HG02938 (cell line): ENCODE results near the gene BMPR1A.
"Not testable (repeated sequence)": the region's sequence is repeated elsewhere in the genome, so short reads cannot be mapped to it uniquely, and the experiment has no call there.

Experiments used
- ATAC-seq: cut with Tn5 transposase; IDR thresholded peaks from one replicate; pipeline ENCODE4 v1.9.1; 2021; ENCODE audit warnings: mild to moderate bottlenecking, moderate library complexity; ENCODE audit not compliant: unreplicated experiment

The BMPR1A gene

GRCh38 chr10:86729677-86730076 is 26.7 kb upstream of the BMPR1A start:
- ATAC-seq = no peak

GRCh38 chr10:86730227-86730626 is 26.2 kb upstream of the BMPR1A start:
- ATAC-seq = no peak

GRCh38 chr10:86732771-86733170 is 23.6 kb upstream of the BMPR1A start:
- ATAC-seq = no peak

GRCh38 chr10:86733260-86733671 is 23.2 kb upstream of the BMPR1A start:
- no peak for ATAC-seq

GRCh38 chr10:86734207-86734988 is 22.0 kb upstream of the BMPR1A start:
- no peak for ATAC-seq

- ATAC-seq = not testable (repeated sequence)
Observed at GRCh38 chr10:86735278-86735677, 21.1 kb upstream of the BMPR1A start.

- no peak for ATAC-seq
Observed at GRCh38 chr10:86742230-86742629, 14.2 kb upstream of the BMPR1A start.

GRCh38 chr10:86744067-86744725 is 12.2 kb upstream of the BMPR1A start:
- ATAC-seq = no peak

GRCh38 chr10:86747796-86748581 is 8.4 kb upstream of the BMPR1A start:
- ATAC-seq = no peak

- ATAC-seq = no peak
Observed at GRCh38 chr10:86749854-86750253, 6.6 kb upstream of the BMPR1A start.

- no peak for ATAC-seq
Observed at GRCh38 chr10:86751477-86751876, 4.9 kb upstream of the BMPR1A start.

- ATAC-seq = no peak
Observed at GRCh38 chr10:86752311-86752710, 4.1 kb upstream of the BMPR1A start.

- ATAC-seq = peak; percentile 40
Observed at GRCh38 chr10:86753051-86753450, 3.4 kb upstream of the BMPR1A start.

- no peak for ATAC-seq
Observed at GRCh38 chr10:86753638-86754434, 2.6 kb upstream of the BMPR1A start.

- ATAC-seq = no peak
Observed at GRCh38 chr10:86755454-86755739, 1.0 kb upstream of the BMPR1A start.

- peak; percentile 63 for ATAC-seq
Observed at GRCh38 chr10:86755740-86756510, 494 bp upstream of the BMPR1A start.

- no peak for ATAC-seq
Observed at GRCh38 chr10:86757113-86757972, 924 bp downstream of the BMPR1A start.

- ATAC-seq = no peak
Observed at GRCh38 chr10:86758189-86759072, 2.0 kb downstream of the BMPR1A start.
